Adipocyte (in vitro differentiated cells): Measurements from ENCODE around the gene RPS6KA1.

Experiments
- DNase-seq: peaks from one replicate; pipeline ENCODE4 v3.0.0-alpha.2; 2015; ENCODE audit warnings: low read depth
- H3K27me3 ChIP-seq: replicated peaks from 2 replicates; pipeline ENCODE4 v1.7.0; 2013; ENCODE audit warnings: mild to moderate bottlenecking, low read length, moderate library complexity; ENCODE audit not compliant: control insufficient read depth, insufficient read depth
- H3K36me3 ChIP-seq: 2 replicates; pipeline ENCODE4 v1.7.0; 2013; ENCODE audit warnings: low read length, mild to moderate bottlenecking, moderate library complexity; ENCODE audit not compliant: control insufficient read depth, insufficient read depth, severe bottlenecking
- H3K4me1 ChIP-seq: 2 replicates; pipeline ENCODE4 v1.7.0; 2013; ENCODE audit warnings: mild to moderate bottlenecking, low read length, moderate library complexity; ENCODE audit not compliant: control insufficient read depth, insufficient read depth
- H3K4me3 ChIP-seq: 2 replicates; pipeline ENCODE4 v1.7.0; 2013; ENCODE audit warnings: mild to moderate bottlenecking, low read length, moderate library complexity
- H3K9ac ChIP-seq: 2 replicates; pipeline ENCODE4 v1.7.0; 2013; ENCODE audit warnings: mild to moderate bottlenecking, low read length, moderate library complexity
- H3K9me3 ChIP-seq: 2 replicates; pipeline ENCODE4 v1.7.0; 2013; ENCODE audit warnings: mild to moderate bottlenecking, low read length, moderate library complexity; ENCODE audit not compliant: control insufficient read depth

Gene RPS6KA1

GRCh38 chr1:26555550-26555981, 26.0 kb downstream of the RPS6KA1 start:
- Histone ChIP-seq H3K4me1 (peaks cover 17% of the 10 kb centered on the region), H3K4me3 (no peak overlapping the region), H3K9ac (no peak overlapping the region), H3K27me3 (no peaks in the 10 kb centered on the region), H3K9me3 (no peaks in the 10 kb centered on the region), H3K36me3 (no peaks in the 10 kb centered on the region)
- no peak for DNase-seq

- Histone ChIP-seq H3K9me3 (no peaks in the 10 kb centered on the region), H3K9ac (no peak overlapping the region), H3K4me3 (no peak overlapping the region), H3K27me3 (no peaks in the 10 kb centered on the region), H3K4me1 (peaks cover 17% of the 10 kb centered on the region), H3K36me3 (no peaks in the 10 kb centered on the region)
- no peak for DNase-seq
Measured at GRCh38 chr1:26556111-26556510, 26.6 kb downstream of the RPS6KA1 start.

- H3K4me1 ChIP-seq: peaks cover 17% of the 10 kb centered on the region
- H3K27me3 ChIP-seq: no peaks in the 10 kb centered on the region
- no peaks in the 10 kb centered on the region for H3K36me3 ChIP-seq
- no peaks in the 10 kb centered on the region for H3K9me3 ChIP-seq
- H3K9ac ChIP-seq: no peak overlapping the region
- DNase-seq: no peak
- no peak overlapping the region for H3K4me3 ChIP-seq
Measured at GRCh38 chr1:26557008-26557407, 27.4 kb downstream of the RPS6KA1 start.

- Histone ChIP-seq H3K27me3 (no peaks in the 10 kb centered on the region), H3K4me1 (peaks cover 17% of the 10 kb centered on the region), H3K9ac (no peak overlapping the region), H3K9me3 (no peaks in the 10 kb centered on the region), H3K36me3 (no peaks in the 10 kb centered on the region), H3K4me3 (no peak overlapping the region)
- DNase-seq: no peak
Measured at GRCh38 chr1:26558685-26559048, 29.1 kb downstream of the RPS6KA1 start.

- H3K4me1 ChIP-seq: peaks cover 10% of the 10 kb centered on the region
- no peaks in the 10 kb centered on the region for H3K9me3 ChIP-seq
- no peak for DNase-seq
- no peaks in the 10 kb centered on the region for H3K36me3 ChIP-seq
- H3K9ac ChIP-seq: no peak overlapping the region
- H3K4me3 ChIP-seq: no peak overlapping the region
- H3K27me3 ChIP-seq: no peaks in the 10 kb centered on the region
Measured at GRCh38 chr1:26560403-26560780, 30.8 kb downstream of the RPS6KA1 start.

GRCh38 chr1:26570287-26570686, 40.7 kb downstream of the RPS6KA1 start:
- H3K4me1 ChIP-seq: peaks cover 13% of the 10 kb centered on the region
- no peak overlapping the region for H3K9ac ChIP-seq
- H3K4me3 ChIP-seq: no peak overlapping the region
- DNase-seq: no peak
- no peaks in the 10 kb centered on the region for H3K27me3 ChIP-seq
- H3K9me3 ChIP-seq: no peaks in the 10 kb centered on the region
- no peaks in the 10 kb centered on the region for H3K36me3 ChIP-seq

GRCh38 chr1:26571381-26571780, 41.8 kb downstream of the RPS6KA1 start:
- DNase-seq: no peak
- H3K4me3 ChIP-seq: no peak overlapping the region
- H3K9me3 ChIP-seq: no peaks in the 10 kb centered on the region
- H3K9ac ChIP-seq: no peak overlapping the region
- H3K4me1 ChIP-seq: peaks cover 17% of the 10 kb centered on the region
- no peaks in the 10 kb centered on the region for H3K27me3 ChIP-seq
- H3K36me3 ChIP-seq: no peaks in the 10 kb centered on the region

GRCh38 chr1:26574018-26574417, 44.5 kb downstream of the RPS6KA1 start:
- Histone ChIP-seq H3K4me3 (no peak overlapping the region), H3K9ac (no peak overlapping the region), H3K4me1 (peaks cover 17% of the 10 kb centered on the region), H3K36me3 (no peaks in the 10 kb centered on the region), H3K9me3 (no peaks in the 10 kb centered on the region), H3K27me3 (no peaks in the 10 kb centered on the region)
- DNase-seq: no peak

GRCh38 chr1:26574719-26575251, 45.2 kb downstream of the RPS6KA1 start:
- Histone ChIP-seq H3K9ac (no peak overlapping the region), H3K36me3 (no peaks in the 10 kb centered on the region), H3K9me3 (no peaks in the 10 kb centered on the region)

GRCh38 chr1:26575348-26575747, 45.8 kb downstream of the RPS6KA1 start:
- H3K27me3 ChIP-seq: no peaks in the 10 kb centered on the region
- no peak overlapping the region for H3K4me3 ChIP-seq
- no peaks in the 10 kb centered on the region for H3K36me3 ChIP-seq
- peaks cover 17% of the 10 kb centered on the region for H3K4me1 ChIP-seq
- no peak for DNase-seq
- no peaks in the 10 kb centered on the region for H3K9me3 ChIP-seq
- no peak overlapping the region for H3K9ac ChIP-seq

More at GRCh38 chr1:26574719-26575251, 45.2 kb downstream of the RPS6KA1 start:
- Histone ChIP-seq H3K27me3 (no peaks in the 10 kb centered on the region), H3K4me3 (no peak overlapping the region), H3K4me1 (peaks cover 17% of the 10 kb centered on the region)
- DNase-seq: no peak

GRCh38 chr1:26578167-26578566, 48.6 kb downstream of the RPS6KA1 start:
- H3K9me3 ChIP-seq: no peaks in the 10 kb centered on the region
- DNase-seq: no peak
- no peaks in the 10 kb centered on the region for H3K36me3 ChIP-seq
- H3K27me3 ChIP-seq: no peaks in the 10 kb centered on the region
- H3K9ac ChIP-seq: no peak overlapping the region
- H3K4me3 ChIP-seq: no peak overlapping the region
- H3K4me1 ChIP-seq: peaks cover 30% of the 10 kb centered on the region

GRCh38 chr1:26579681-26580111, 50.1 kb downstream of the RPS6KA1 start:
- no peak overlapping the region for H3K9ac ChIP-seq
- no peaks in the 10 kb centered on the region for H3K27me3 ChIP-seq
- DNase-seq: no peak
- peaks cover 33% of the 10 kb centered on the region for H3K4me1 ChIP-seq
- no peaks in the 10 kb centered on the region for H3K9me3 ChIP-seq
- H3K4me3 ChIP-seq: no peak overlapping the region
- H3K36me3 ChIP-seq: no peaks in the 10 kb centered on the region
